LNCAP (cell line): ENCODE measurements around the gene ADRB1.

Experiments used
- CTCF ChIP-seq: fragments of 450-650 bp; IDR thresholded peaks from 2 replicates; pipeline ENCODE4 v1.5.1; 2017; ENCODE audit warnings: mild to moderate bottlenecking

ADRB1 gene

GRCh38 chr10:114021717-114022680 is 21.7 kb upstream of the ADRB1 start:
- TF ChIP-seq CTCF, result no peak

DNA sequence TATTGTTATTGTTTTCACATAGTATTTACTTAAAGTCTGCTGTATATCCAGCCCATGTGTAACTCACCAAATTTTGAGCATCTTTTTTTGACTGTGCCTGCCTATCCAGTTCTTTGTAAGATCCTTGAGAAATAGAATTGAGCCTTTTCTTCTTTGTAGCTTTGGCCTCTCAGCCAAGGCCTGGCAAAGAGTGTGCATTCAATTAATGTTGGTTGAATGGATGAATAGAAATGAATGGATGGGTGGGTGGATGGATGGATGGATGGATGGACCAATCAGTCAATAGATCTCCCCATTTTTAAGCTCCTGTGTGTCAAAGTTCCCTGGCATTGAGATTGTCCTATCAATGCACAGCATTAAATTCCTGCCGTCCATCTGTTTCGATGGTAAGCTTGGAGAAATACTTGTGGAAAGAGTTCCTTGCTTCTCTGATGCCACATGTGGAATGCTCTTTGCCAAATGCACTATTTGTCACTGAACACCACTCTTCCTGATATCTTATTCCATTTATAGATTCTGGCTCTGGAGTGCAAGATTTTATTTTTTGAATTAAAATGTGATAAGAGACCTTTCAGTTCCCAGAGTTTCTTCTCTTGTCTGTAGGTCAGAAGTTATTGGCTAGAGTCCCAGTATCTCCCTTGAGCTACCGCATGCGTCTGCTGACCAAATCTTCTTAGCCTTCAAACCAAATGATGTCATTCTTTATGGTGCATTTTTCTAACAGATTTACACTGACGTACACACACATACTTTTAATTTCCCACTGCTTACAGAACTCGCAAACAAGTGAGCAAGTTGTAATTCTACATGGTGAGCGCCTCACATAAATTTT is 20.7 kb upstream of the ADRB1 start:
- TF ChIP-seq CTCF, result no peak

- no peak for TF ChIP-seq CTCF
These were observed 18.6 kb upstream of the ADRB1 start for GRCh38 chr10:114024876-114025610.

DNA sequence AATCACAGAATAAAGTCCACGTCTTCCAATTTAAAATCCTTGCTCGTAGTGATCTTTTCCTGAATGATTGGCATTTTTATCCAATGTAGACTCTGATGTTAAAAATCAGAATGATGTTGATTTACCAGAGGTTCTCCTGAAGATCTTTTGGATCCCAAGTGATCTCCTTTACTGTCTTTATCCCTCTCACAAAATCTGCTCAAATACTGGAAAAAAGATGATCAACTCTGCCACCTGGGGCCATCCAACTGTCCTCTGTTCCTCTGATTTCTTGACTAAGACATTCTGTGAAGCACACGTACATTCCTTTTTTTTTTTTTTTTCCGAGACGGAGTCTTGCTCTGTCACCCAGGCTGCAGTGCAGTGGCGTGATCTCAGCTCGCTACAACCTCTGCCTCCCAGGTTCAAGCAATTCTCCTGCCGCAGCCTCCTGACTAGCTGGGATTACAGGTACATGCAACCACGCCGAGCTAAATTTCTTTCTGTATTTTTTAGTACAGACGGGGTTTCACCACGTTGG is 18.0 kb upstream of the ADRB1 start:
- no peak for TF ChIP-seq CTCF

DNA sequence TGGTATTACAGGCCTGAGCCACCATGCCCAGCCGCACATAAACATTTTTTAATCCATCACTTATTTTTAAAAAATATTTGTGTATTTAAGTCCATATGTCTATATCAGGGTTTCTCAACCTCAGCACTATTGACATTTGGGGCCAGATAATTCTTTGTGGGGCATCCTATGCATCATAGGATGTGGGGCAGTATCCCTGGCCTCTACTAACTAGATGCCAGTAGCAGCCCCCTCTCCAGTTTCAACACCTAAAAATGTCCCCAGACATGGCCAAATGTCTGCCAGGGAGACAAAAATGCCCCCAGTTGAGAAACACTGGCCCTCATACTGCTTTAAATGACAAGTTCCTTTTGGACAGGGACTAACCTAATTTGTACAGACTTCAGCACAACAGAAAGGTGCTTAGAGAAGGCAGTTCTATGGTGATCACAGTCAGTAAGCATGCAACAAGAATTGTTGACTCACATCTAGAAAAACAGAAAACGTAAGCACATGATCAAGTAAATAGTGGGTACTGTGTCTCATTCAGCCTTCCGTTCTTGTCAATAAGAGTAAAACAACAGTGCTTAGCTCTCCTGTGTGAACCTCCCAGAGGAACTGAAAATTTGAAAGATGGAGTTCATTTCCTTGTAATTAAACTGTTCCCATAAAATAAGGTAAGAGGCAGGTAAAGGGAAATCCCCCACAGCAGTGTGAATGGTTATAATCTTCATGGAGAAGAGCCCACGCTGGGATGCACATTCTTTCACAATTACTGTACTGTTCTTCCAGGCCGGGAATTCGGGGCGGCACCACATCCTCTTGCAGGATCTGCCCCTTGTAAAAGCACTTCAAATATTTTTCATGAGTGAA is 17.3 kb upstream of the ADRB1 start:
- TF ChIP-seq CTCF, result no peak

DNA sequence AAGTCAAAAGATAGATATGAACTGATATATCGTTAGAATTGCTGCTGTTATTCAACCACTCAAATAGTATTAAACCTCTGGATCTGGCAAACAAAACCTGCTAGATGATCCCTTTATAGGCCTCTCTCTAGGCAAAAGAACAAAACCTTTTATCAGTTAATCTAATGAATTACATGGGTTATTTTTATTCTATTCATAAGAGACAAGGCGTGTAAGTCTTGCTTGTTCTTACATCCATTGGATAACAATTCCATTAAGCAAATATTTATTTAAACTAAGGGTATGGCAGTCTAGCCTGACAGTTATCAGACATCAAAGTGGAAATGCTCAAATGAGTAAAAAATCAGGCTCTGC is 16.6 kb upstream of the ADRB1 start:
- TF ChIP-seq CTCF, result no peak
